ENCODE results near the gene IKZF5.

Gene IKZF5

DNA sequence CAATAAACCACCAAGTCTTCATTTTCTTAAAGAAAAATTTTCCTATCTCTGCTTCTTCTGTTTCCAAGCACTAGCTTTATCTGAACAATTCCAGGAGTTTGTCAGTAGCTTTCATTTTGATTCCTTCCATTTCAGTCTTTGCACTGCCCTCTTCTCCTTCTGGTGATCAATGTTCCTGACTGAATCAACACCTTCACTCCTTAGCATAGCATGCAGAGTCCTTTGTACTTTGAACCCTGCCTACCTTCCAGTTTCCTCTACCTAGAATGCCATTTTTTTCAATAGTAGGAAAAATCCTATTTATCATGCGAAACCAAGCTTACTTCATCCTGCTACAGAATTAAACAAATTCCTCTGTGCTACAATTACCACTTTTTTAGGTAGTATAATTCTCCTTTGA is 52.7 kb downstream of the IKZF5 start:
- H3K4me3 ChIP-seq (IDR thresholded peaks at IDR 0.05; ENCODE audit: insufficient read depth, low read depth, low read length) = no peak overlapping the region
- peaks cover 9% of the 10 kb centered on the region for H3K4me1 ChIP-seq (ENCODE audit: low read depth, poor library complexity, severe bottlenecking)
- H2AFZ ChIP-seq (ENCODE audit: low read depth) = no peak overlapping the region
- H3K79me2 ChIP-seq (ENCODE audit: insufficient read depth, low read depth) = peaks cover 5% of the 10 kb centered on the region; the same call in 1 of the 2 replicates
- H3K4me2 ChIP-seq = no peak overlapping the region
- no peak overlapping the region for H3K9ac ChIP-seq
- H3K27me3 ChIP-seq (ENCODE audit: insufficient read depth, low read depth) = no peaks in the 10 kb centered on the region
- H3K27ac ChIP-seq = no peak overlapping the region
- TF ChIP-seq, protein P1, sequence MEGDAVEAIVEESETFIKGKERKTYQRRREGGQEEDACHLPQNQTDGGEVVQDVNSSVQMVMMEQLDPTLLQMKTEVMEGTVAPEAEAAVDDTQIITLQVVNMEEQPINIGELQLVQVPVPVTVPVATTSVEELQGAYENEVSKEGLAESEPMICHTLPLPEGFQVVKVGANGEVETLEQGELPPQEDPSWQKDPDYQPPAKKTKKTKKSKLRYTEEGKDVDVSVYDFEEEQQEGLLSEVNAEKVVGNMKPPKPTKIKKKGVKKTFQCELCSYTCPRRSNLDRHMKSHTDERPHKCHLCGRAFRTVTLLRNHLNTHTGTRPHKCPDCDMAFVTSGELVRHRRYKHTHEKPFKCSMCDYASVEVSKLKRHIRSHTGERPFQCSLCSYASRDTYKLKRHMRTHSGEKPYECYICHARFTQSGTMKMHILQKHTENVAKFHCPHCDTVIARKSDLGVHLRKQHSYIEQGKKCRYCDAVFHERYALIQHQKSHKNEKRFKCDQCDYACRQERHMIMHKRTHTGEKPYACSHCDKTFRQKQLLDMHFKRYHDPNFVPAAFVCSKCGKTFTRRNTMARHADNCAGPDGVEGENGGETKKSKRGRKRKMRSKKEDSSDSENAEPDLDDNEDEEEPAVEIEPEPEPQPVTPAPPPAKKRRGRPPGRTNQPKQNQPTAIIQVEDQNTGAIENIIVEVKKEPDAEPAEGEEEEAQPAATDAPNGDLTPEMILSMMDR (conservative IDR thresholded peaks at IDR 0.05; ENCODE audit: low read depth, low read length) = no peak
- no peaks in the 10 kb centered on the region for H4K20me1 ChIP-seq (ENCODE audit: insufficient read depth)
- no peaks in the 10 kb centered on the region for H3K36me3 ChIP-seq (ENCODE audit: insufficient read depth)

DNA sequence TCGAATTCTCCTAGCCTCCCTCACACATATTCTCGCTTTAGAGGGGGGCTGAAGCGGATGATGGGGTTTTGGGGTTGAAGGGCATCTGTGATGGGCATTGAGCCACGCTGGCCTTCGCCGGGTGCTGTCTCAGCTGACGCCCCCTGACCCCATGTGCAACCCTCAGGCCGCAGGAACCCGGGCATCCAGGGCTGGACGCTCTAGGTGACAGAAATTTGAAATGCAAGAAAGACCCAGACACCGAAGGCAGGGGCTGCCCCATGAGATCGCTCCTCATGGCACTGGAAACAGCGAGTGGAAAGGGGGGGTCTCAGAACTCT is 53.9 kb downstream of the IKZF5 start:
- Histone ChIP-seq H4K20me1 (ENCODE audit: insufficient read depth) (no peaks in the 10 kb centered on the region), H3K4me2 (peak overlapping the region; percentile 60), H3K4me1 (ENCODE audit: low read depth, poor library complexity, severe bottlenecking) (peaks cover 9% of the 10 kb centered on the region), H3K4me3 (IDR thresholded peaks at IDR 0.05; ENCODE audit: insufficient read depth, low read depth, low read length) (no peak overlapping the region), H3K27ac (no peak overlapping the region), H3K9ac (peak overlapping the region; percentile 74; the same call in 1 of the 2 replicates), H3K36me3 (ENCODE audit: insufficient read depth) (no peaks in the 10 kb centered on the region), H3K27me3 (ENCODE audit: insufficient read depth, low read depth) (no peaks in the 10 kb centered on the region), H3K79me2 (ENCODE audit: insufficient read depth, low read depth) (peaks cover 5% of the 10 kb centered on the region; the same call in 1 of the 2 replicates), H2AFZ (ENCODE audit: low read depth) (peak overlapping the region; percentile 97)
- TF ChIP-seq, protein P1 (conservative IDR thresholded peaks at IDR 0.05; ENCODE audit: low read depth, low read length) = no peak

DNA sequence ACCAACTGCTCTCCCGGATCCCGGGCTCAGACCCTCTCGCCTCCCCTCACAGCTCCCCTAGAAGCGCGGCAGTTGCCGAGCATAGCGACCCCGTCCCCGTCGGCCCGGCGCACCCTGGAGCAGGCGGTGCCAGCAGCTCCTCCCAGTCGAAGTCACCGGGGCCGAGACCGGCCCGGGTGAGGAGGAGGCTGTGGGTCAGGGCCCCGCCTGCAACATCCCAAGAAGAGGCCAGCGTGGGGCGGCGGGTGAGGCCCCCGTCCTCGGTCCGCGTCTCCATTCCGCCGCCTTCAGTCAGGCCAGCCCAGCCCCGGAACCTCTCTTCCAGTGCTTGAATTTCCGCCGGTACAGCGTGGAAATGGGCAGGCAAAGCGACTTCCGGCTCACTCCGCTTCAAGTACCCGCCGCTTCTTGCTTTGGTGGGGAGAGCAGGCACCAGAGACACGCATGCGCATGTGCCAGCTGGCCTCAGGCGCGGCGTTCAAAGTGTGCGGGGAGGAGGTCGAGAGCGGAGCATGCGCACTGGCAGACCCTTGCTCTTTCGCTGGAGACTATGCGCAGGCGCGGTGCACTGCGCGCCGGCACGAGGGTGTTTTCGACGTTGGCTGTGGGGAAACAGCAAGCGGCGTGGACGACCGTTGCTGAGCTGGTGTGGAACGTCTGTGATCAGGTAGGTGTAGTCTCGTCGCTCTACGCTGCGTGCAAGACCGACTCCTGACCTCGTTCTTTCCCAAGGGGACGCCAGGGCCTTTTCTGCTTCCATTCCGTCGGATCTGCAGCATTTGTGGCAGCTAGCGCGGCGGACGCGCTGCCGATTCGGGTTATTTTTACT is 54.5 kb downstream of the IKZF5 start, which contains the start of gene C10orf88:
Gene C10orf88 (minus strand): TSS at position 326 of the 829 bp plus-strand sequence. CDS start 49 bp downstream, at position 277.
- Histone ChIP-seq H3K79me2 (ENCODE audit: insufficient read depth, low read depth) (peaks cover 5% of the 10 kb centered on the region; the same call in 1 of the 2 replicates), H3K27me3 (ENCODE audit: insufficient read depth, low read depth) (no peaks in the 10 kb centered on the region), H3K27ac (peak within 1 kb of the TSS; percentile 61), H3K36me3 (ENCODE audit: insufficient read depth) (no peaks in the 10 kb centered on the region), H3K4me2 (peak within 1 kb of the TSS; percentile 81), H3K9ac (peak within 1 kb of the TSS; percentile 74), H3K4me3 (IDR thresholded peaks at IDR 0.05; ENCODE audit: insufficient read depth, low read depth, low read length) (no peak within 1 kb of the TSS), H4K20me1 (ENCODE audit: insufficient read depth) (no peaks in the 10 kb centered on the region), H3K4me1 (ENCODE audit: low read depth, poor library complexity, severe bottlenecking) (peaks cover 9% of the 10 kb centered on the region), H2AFZ (ENCODE audit: low read depth) (peak within 1 kb of the TSS; percentile 97)
- TF ChIP-seq, protein P1 (conservative IDR thresholded peaks at IDR 0.05; ENCODE audit: low read depth, low read length) = no peak

DNA sequence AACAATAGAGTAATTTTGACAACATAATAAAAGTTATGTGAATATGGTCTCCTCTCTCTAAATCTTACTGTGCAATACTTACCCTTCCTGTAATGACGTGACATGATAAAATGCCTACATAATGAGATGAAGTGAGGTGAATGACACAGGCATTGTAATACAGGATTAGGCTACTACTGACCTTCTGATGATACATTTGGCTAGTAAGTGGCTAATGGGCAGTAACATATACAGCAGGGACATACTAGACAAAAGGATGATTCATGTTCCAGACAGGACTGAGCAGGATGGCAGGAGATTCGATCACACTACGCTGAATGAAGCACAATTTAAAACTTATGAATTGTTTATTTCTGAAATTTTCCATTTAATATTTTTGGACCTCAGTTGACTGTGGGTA is 59.3 kb downstream of the IKZF5 start:
- Histone ChIP-seq H3K27me3 (ENCODE audit: insufficient read depth, low read depth) (no peaks in the 10 kb centered on the region), H3K27ac (no peak overlapping the region), H3K9ac (no peak overlapping the region), H4K20me1 (ENCODE audit: insufficient read depth) (no peaks in the 10 kb centered on the region), H3K4me1 (ENCODE audit: low read depth, poor library complexity, severe bottlenecking) (peaks cover 5% of the 10 kb centered on the region), H3K79me2 (ENCODE audit: insufficient read depth, low read depth) (peaks cover 5% of the 10 kb centered on the region; the same call in 1 of the 2 replicates), H2AFZ (ENCODE audit: low read depth) (no peak overlapping the region), H3K4me3 (IDR thresholded peaks at IDR 0.05; ENCODE audit: insufficient read depth, low read depth, low read length) (no peak overlapping the region), H3K36me3 (ENCODE audit: insufficient read depth) (no peaks in the 10 kb centered on the region), H3K4me2 (no peak overlapping the region)
- TF ChIP-seq, protein P1 (conservative IDR thresholded peaks at IDR 0.05; ENCODE audit: low read depth, low read length) = no peak

Measured in KMS-11 (cell line).